HL-60 (cell line): ENCODE measurements around the gene TM4SF1.
A peak's percentile ranks its signal among the peaks of the same experiment; 100 is the strongest.

Experiments used
- DNase-seq, 2 experiments: peaks; one replicate each; pipeline ENCODE4 v3.0.0-alpha.2; 2010 to 2020; ENCODE audit warnings: low read depth in 1 of 2, low spot score in 1 of 2
- H3K27ac ChIP-seq: fragments of 250-450 bp; sonication (Bioruptor Pico); replicated peaks from 2 replicates; pipeline ENCODE4 v1.5.1; 2020; ENCODE audit warnings: mild to moderate bottlenecking, moderate library complexity
- H3K27me3 ChIP-seq: fragments of 250-450 bp; sonication (Bioruptor Pico); 2 replicates; pipeline ENCODE4 v1.5.1; 2021; ENCODE audit warnings: mild to moderate bottlenecking, moderate library complexity; ENCODE audit not compliant: insufficient read depth, poor library complexity, severe bottlenecking
- H3K4me3 ChIP-seq: replicated peaks from 2 replicates; pipeline ENCODE4 v1.5.1; 2011; ENCODE audit warnings: mild to moderate bottlenecking, control low read depth, low read length; ENCODE audit not compliant: insufficient read depth
- CTCF ChIP-seq: IDR thresholded peaks from one replicate; pipeline ENCODE4 v1.5.1; 2011; ENCODE audit warnings: low read length, control low read depth, inconsistent platforms; ENCODE audit not compliant: insufficient read depth
- GABPA ChIP-seq: IDR thresholded peaks from 2 replicates; pipeline ENCODE4 v1.6.1; 2012; ENCODE audit warnings: low read depth
- POLR2AphosphoS5 ChIP-seq: IDR thresholded peaks from 2 replicates; pipeline ENCODE4 v1.6.1; 2012; ENCODE audit warnings: low read depth
- REST ChIP-seq: IDR thresholded peaks from 2 replicates; pipeline ENCODE4 v1.6.1; 2012; ENCODE audit warnings: low read depth; ENCODE audit not compliant: insufficient replicate concordance
- SPI1 ChIP-seq: IDR thresholded peaks from 2 replicates; pipeline ENCODE4 v1.6.1; 2012; ENCODE audit warnings: low read depth, mild to moderate bottlenecking, borderline replicate concordance

TM4SF1 gene

GRCh38 chr3:149373235-149374125, 4.0 kb downstream of the TM4SF1 start:
- no peak overlapping the region for H3K27ac ChIP-seq
- no peaks in the 10 kb centered on the region for H3K27me3 ChIP-seq
- TF ChIP-seq REST (no peak), POLR2AphosphoS5 (no peak), SPI1 (no peak), GABPA (no peak)
- no peak overlapping the region for H3K4me3 ChIP-seq
- peak; percentile 14 to 30 for DNase-seq

GRCh38 chr3:149371723-149372114, 5.7 kb downstream of the TM4SF1 start:
- Histone ChIP-seq H3K27me3 (no peaks in the 10 kb centered on the region), H3K4me3 (no peak overlapping the region), H3K27ac (no peak overlapping the region)
- TF ChIP-seq SPI1 (no peak), REST (no peak), POLR2AphosphoS5 (no peak), GABPA (no peak), CTCF (no peak)
- DNase-seq: no peak

GRCh38 chr3:149371001-149371722, 6.3 kb downstream of the TM4SF1 start:
- Histone ChIP-seq H3K27ac (no peak overlapping the region), H3K4me3 (no peak overlapping the region), H3K27me3 (no peaks in the 10 kb centered on the region)
- TF ChIP-seq GABPA (no peak), SPI1 (no peak), POLR2AphosphoS5 (no peak), REST (no peak), CTCF (no peak)
- DNase-seq: no peak
